PC-3 (cell line): ENCODE results near the gene NFATC2IP.

ENCODE experiments used
- EZH2phosphoT487 ChIP-seq: fragments of 300-600 bp; sonication (generic); IDR thresholded peaks from 2 replicates; pipeline ENCODE4 v1.6.1; 2018; ENCODE audit warnings: mild to moderate bottlenecking, antibody characterized with exemption, low read length, borderline replicate concordance
- TF ChIP-seq, protein P1 (sequence below): fragments of 300-600 bp; sonication (generic); conservative IDR thresholded peaks from 2 replicates; pipeline ENCODE4 v1.5.1; 2017; ENCODE audit warnings: antibody characterized with exemption, low read depth, mild to moderate bottlenecking, low read length

DNA sequence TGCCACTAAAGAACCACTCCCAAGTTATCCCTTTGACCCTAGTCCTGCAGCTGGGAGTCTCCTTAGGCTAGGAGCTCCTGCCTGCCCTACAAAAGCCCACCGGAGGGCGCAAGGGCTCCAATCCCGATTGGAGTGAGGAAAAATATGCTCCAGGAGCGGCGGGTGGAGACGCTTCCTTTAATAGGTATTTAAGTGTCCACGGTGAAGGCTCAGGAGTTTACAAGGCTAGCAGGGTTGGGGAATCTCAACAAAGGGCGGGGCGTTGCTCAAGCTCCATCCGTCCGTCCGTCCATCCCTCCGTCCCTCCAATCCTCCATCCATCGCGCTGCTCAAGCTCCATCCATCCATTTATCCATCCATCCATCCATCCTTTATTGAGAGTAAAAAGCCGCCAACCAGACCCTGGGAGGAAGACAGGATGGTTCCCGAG is 23.3 kb downstream of the NFATC2IP start:
- no peak for TF ChIP-seq EZH2phosphoT487
- TF ChIP-seq, protein P1, sequence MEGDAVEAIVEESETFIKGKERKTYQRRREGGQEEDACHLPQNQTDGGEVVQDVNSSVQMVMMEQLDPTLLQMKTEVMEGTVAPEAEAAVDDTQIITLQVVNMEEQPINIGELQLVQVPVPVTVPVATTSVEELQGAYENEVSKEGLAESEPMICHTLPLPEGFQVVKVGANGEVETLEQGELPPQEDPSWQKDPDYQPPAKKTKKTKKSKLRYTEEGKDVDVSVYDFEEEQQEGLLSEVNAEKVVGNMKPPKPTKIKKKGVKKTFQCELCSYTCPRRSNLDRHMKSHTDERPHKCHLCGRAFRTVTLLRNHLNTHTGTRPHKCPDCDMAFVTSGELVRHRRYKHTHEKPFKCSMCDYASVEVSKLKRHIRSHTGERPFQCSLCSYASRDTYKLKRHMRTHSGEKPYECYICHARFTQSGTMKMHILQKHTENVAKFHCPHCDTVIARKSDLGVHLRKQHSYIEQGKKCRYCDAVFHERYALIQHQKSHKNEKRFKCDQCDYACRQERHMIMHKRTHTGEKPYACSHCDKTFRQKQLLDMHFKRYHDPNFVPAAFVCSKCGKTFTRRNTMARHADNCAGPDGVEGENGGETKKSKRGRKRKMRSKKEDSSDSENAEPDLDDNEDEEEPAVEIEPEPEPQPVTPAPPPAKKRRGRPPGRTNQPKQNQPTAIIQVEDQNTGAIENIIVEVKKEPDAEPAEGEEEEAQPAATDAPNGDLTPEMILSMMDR: peak; percentile 70
